MCF 10A (cell line): Measurements from ENCODE around the gene WIPF2. TPM values are rescaled to one million over a fixed set of nuclear protein-coding genes. Genes with fewer than 3 reads are reported as not detected.

Experiments
- BruUV-seq: library from RNA; stranded (reverse); fragments of 400-500 nt; replicated peaks from 2 replicates; lab custom pipeline; 2021; lab: Mats Ljungman, UMichigan
- CTCF ChIA-PET: fragments of 300-600 bp; sonication (Branson Sonifier 250); formaldehyde crosslinking; extraction: SDS; loops from one replicate; lab custom pipeline; 2021; ENCODE audit warnings: antibody characterized with exemption, inconsistent platforms; lab: Yijun Ruan, JAX
- POLR2A ChIA-PET: fragments of 300-600, 350-650 bp; sonication (Branson Sonifier 250); formaldehyde crosslinking; extraction: SDS; loops from one replicate; lab custom pipeline; 2020; ENCODE audit warnings: antibody characterized with exemption, inconsistent platforms; lab: Yijun Ruan, JAX
- DNase-seq: peaks from one replicate; pipeline ENCODE4 v3.0.0-alpha.2; 2018; ENCODE audit not compliant: unreplicated experiment
- H3K27ac Mint-ChIP-seq: one replicate; pipeline ENCODE4 v1.8.0; 2022; ENCODE audit warnings: mild to moderate bottlenecking, low read depth, mixed read lengths; ENCODE audit not compliant: unreplicated experiment
- H3K27me3 Mint-ChIP-seq: one replicate; pipeline ENCODE4 v1.8.0; 2022; ENCODE audit warnings: mixed read lengths; ENCODE audit not compliant: insufficient read depth, unreplicated experiment
- H3K36me3 Mint-ChIP-seq: one replicate; pipeline ENCODE4 v1.8.0; 2022; ENCODE audit warnings: mild to moderate bottlenecking, moderate library complexity, mixed read lengths; ENCODE audit not compliant: insufficient read depth, unreplicated experiment
- H3K4me1 Mint-ChIP-seq: one replicate; pipeline ENCODE4 v1.8.0; 2022; ENCODE audit warnings: mixed read lengths; ENCODE audit not compliant: insufficient read depth, unreplicated experiment
- H3K4me3 Mint-ChIP-seq: one replicate; pipeline ENCODE4 v1.8.0; 2022; ENCODE audit warnings: mild to moderate bottlenecking, moderate library complexity, mixed read lengths; ENCODE audit not compliant: unreplicated experiment
- H3K9me3 Mint-ChIP-seq: one replicate; pipeline ENCODE4 v1.8.0; 2022; ENCODE audit warnings: mixed read lengths; ENCODE audit not compliant: unreplicated experiment
- intact Hi-C: fragments of 100-400 bp; cut with micrococcal nuclease; formaldehyde crosslinking; loops from 2 replicates; pipeline ENCODE4 v1.14.1; 2022
- total RNA-seq: library from RNA; stranded (reverse); gene quantifications from 2 replicates; pipeline ENCODE4 v1.2.3, GENCODE V29; 2022
- TF ChIP-seq, protein P1 (sequence below): fragments of 200-600 bp; IDR thresholded peaks from one replicate; pipeline ENCODE4 v1.8.0; 2022; ENCODE audit warnings: antibody characterized with exemption, mild to moderate bottlenecking; ENCODE audit not compliant: unreplicated experiment

The WIPF2 gene
- total RNA-seq, 1 experiment from 2014 or later = 32.8 TPM

DNA sequence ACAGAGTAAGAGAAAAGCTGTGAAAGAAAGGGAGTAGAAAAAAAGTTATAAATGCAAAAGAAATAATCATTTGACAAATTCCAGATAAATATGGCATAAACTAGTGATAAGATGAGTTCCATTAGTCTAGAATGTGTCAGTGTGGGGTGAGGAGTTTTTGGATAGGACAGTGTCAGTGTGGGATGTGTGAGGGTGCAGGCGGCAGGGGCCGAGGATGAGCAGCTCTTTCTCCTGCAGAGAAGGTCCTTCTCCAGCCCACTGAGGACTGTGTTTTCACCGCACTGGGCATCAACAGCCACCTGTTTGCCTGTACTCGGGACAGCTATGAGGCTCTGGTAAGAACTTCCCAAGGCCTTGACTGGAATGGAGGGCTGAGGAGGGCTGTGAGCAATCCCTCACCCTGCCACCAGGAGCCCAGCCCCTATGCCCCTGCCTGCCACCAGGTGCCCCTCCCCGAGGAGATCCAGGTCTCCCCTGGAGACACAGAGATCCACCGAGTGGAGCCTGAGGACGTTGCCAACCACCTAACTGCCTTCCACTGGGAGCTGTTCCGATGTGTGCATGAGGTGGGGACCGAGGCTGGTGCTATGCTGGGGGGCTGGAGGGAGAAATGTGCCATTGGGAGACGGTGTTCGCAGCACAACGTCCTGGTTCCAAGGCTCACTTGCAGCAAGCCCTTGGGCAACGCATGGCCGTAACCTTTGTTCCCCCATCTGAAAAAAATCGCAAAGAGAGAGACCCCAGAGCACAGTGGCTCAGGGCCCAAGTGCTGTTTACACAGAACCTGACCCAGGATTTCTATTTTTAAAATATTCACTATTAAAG, 28.7 kb upstream of the WIPF2 start:
- Mint-ChIP-seq H3K36me3 (peaks cover 5% of the 10 kb centered on the region), H3K27ac (no peak overlapping the region), H3K4me1 (peaks cover 17% of the 10 kb centered on the region), H3K4me3 (peak overlapping the region; percentile 4), H3K9me3 (no peaks in the 10 kb centered on the region), H3K27me3 (no peaks in the 10 kb centered on the region)
- POLR2A ChIA-PET = interaction anchor here (0.5 to 5.4 kb wide), 10 partner anchors 9 to 93 kb away, joined by 3 to 51 read pairs (median 5); partner anchors contain the start of genes CASC3, RAPGEFL1 and WIPF2
- TF ChIP-seq, protein P1, sequence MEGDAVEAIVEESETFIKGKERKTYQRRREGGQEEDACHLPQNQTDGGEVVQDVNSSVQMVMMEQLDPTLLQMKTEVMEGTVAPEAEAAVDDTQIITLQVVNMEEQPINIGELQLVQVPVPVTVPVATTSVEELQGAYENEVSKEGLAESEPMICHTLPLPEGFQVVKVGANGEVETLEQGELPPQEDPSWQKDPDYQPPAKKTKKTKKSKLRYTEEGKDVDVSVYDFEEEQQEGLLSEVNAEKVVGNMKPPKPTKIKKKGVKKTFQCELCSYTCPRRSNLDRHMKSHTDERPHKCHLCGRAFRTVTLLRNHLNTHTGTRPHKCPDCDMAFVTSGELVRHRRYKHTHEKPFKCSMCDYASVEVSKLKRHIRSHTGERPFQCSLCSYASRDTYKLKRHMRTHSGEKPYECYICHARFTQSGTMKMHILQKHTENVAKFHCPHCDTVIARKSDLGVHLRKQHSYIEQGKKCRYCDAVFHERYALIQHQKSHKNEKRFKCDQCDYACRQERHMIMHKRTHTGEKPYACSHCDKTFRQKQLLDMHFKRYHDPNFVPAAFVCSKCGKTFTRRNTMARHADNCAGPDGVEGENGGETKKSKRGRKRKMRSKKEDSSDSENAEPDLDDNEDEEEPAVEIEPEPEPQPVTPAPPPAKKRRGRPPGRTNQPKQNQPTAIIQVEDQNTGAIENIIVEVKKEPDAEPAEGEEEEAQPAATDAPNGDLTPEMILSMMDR = no peak
- BruUV-seq = no TSS peak
- CTCF ChIA-PET = interaction anchor here (0.6 to 2.8 kb wide), 6 partner anchors 11 to 1837 kb away, joined by 3 to 13 read pairs (median 4); no protein-coding TSS in a partner anchor
- no peak for DNase-seq
- intact Hi-C loops = no loop called here

DNA sequence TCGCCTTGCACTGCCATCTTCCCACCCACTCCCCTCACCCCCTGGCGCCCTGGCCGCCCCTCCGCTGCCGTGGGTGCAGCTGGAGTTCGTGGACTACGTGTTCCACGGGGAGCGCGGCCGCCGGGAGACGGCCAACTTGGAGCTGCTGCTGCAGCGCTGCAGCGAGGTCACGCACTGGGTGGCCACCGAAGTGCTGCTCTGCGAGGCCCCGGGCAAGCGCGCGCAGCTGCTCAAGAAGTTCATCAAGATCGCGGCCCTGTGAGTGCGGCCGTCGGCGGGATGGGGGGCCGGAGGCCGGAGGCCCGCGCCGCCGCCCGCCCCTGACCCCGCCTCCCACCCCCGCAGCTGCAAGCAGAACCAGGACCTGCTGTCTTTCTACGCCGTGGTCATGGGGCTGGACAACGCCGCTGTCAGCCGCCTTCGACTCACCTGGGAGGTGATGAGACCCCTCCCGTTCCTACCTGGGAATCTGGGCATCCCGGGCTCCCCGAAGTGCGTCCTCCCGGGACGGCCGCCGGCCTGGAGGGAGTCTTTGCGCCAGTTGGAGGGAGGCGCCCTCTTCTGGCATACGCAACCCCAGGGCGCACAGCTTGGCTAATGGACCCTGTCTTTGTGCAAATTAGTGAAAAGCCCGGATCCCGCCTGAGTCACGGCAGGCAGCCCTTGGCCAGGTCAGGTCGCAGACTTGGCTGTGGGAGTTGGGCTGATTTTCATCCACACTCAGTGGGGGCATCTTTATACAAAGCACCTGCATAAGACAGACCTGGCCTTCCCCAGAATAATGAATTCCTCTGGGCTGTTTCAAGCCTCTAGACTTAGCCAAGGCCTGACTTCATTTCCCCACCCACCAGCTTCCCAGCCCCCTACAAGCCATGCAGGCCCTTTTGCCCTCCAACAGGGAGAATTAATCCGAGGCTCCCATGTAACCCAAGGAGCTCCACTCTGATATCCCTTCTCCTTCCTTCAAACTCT, 27.6 kb upstream of the WIPF2 start:
- DNase-seq = peak; percentile 66
- Mint-ChIP-seq H3K27ac (no peak overlapping the region), H3K4me1 (peaks cover 18% of the 10 kb centered on the region), H3K36me3 (peaks cover 5% of the 10 kb centered on the region), H3K9me3 (no peaks in the 10 kb centered on the region), H3K27me3 (no peaks in the 10 kb centered on the region), H3K4me3 (peak overlapping the region; percentile 72)
- TF ChIP-seq, protein P1 = no peak
- ChIA-PET CTCF (interaction anchor here (0.6 to 2.8 kb wide), 17 partner anchors 10 to 1510 kb away, joined by 3 to 13 read pairs (median 4); partner anchors contain the start of gene WIPF2), POLR2A (interaction anchor here (0.7 to 5.4 kb wide), 12 partner anchors 11 to 1589 kb away, joined by 3 to 51 read pairs (median 4); partner anchors contain the start of genes CASC3, NR1D1, RAPGEFL1 and WIPF2)
- BruUV-seq = no TSS peak
- intact Hi-C loops = no loop called here

DNA sequence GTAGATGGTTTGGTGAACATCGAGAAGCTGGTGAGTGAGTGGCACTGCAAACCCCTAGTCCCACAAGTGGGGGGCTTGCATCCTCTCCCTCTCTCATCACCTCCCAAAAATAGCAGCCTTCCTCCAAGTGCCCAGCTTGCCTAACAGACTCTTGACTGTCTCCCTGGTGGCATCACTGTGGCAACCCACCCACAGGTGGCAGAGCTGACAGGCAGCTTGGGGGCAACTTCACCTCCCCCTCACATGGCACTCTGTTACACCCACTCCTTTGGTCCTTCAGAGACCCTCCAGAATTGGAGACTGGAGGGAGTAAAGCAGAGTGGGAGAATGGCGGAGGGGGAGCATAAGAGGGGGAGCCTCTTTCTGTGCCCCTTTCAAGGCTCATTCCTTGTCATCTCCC, 26.1 kb upstream of the WIPF2 start:
- no TSS peak for BruUV-seq
- DNase-seq = no peak
- Mint-ChIP-seq H3K27ac (no peak overlapping the region), H3K4me3 (no peak overlapping the region), H3K4me1 (peaks cover 18% of the 10 kb centered on the region), H3K27me3 (no peaks in the 10 kb centered on the region), H3K9me3 (no peaks in the 10 kb centered on the region), H3K36me3 (peaks cover 5% of the 10 kb centered on the region)
- ChIA-PET CTCF (interaction anchor here (0.8 to 2.3 kb wide), 9 partner anchors 13 to 154 kb away, joined by 3 to 10 read pairs (median 4); partner anchors contain the start of gene WIPF2), POLR2A (interaction anchor here (0.6 to 5.4 kb wide), 8 partner anchors 12 to 125 kb away, joined by 3 to 51 read pairs (median 17); partner anchors contain the start of genes CASC3, NR1D1, RAPGEFL1 and WIPF2)
- TF ChIP-seq, protein P1 = no peak
- intact Hi-C loops = no loop called here
